GM23338 (cell line): ENCODE data around the gene MTHFSD. TPM values are rescaled to one million over a fixed set of nuclear protein-coding genes. Genes with fewer than 3 reads are reported as not detected.

Experiments
- ATAC-seq: fragments of 200-7000 bp; cut with Tn5 transposase; 3 replicates; pipeline ENCODE4 v1.9.1; 2020
- DNase-seq: peaks from one replicate; pipeline ENCODE4 v3.0.0-alpha.2; 2015; ENCODE audit warnings: low spot score
- H2AFZ ChIP-seq: fragments of 200-600 bp; sonication (generic); 2 replicates; pipeline ENCODE4 v1.8.0; 2016; ENCODE audit warnings: antibody characterized with exemption, mild to moderate bottlenecking, moderate library complexity
- H3F3A ChIP-seq: fragments of 200-600 bp; sonication (generic); replicated peaks from 2 replicates; pipeline ENCODE4 v1.8.0; 2017; ENCODE audit warnings: antibody characterized with exemption, mixed run types, low read depth
- H3K27ac ChIP-seq: fragments of 200-600 bp; sonication (generic); 2 replicates; pipeline ENCODE4 v1.6.1; 2016; ENCODE audit warnings: low read depth
- H3K27me3 ChIP-seq: fragments of 200-600 bp; sonication (generic); 2 replicates; pipeline ENCODE4 v1.8.0; 2016; ENCODE audit warnings: mild to moderate bottlenecking, mixed run types, moderate library complexity; ENCODE audit not compliant: insufficient read depth
- H3K36me3 ChIP-seq: fragments of 200-600 bp; sonication (generic); 2 replicates; pipeline ENCODE4 v1.8.0; 2016; ENCODE audit warnings: mild to moderate bottlenecking; ENCODE audit not compliant: insufficient read depth
- H3K4me1 ChIP-seq: fragments of 200-600 bp; sonication (generic); 2 replicates; pipeline ENCODE4 v1.8.0; 2016; ENCODE audit warnings: mild to moderate bottlenecking, moderate library complexity; ENCODE audit not compliant: insufficient read depth
- H3K4me2 ChIP-seq: fragments of 200-600 bp; sonication (generic); 2 replicates; pipeline ENCODE4 v1.7.1; 2017; ENCODE audit warnings: mixed run types
- H3K4me3 ChIP-seq: fragments of 200-600 bp; sonication (generic); 2 replicates; pipeline ENCODE4 v1.6.1; 2016; ENCODE audit warnings: mixed run types
- H3K79me2 ChIP-seq: fragments of 200-600 bp; sonication (generic); replicated peaks from 2 replicates; pipeline ENCODE4 v1.8.0; 2017; ENCODE audit warnings: mild to moderate bottlenecking; ENCODE audit not compliant: insufficient read depth
- H3K9me2 ChIP-seq: fragments of 200-600 bp; sonication (generic); 2 replicates; pipeline ENCODE4 v1.8.0; 2017; ENCODE audit not compliant: insufficient read depth
- H4K20me1 ChIP-seq: fragments of 200-600 bp; sonication (generic); replicated peaks from 2 replicates; pipeline ENCODE4 v1.8.0; 2017; ENCODE audit warnings: mild to moderate bottlenecking; ENCODE audit not compliant: insufficient read depth
- H3K27ac Mint-ChIP-seq: 2 replicates; pipeline ENCODE4 v1.8.0; 2020; ENCODE audit warnings: inconsistent platforms, mild to moderate bottlenecking, moderate library complexity, mixed read lengths
- H3K27me3 Mint-ChIP-seq: 3 replicates; pipeline ENCODE4 v1.8.0; 2022; ENCODE audit warnings: low read depth, mild to moderate bottlenecking, moderate library complexity, mixed read lengths, inconsistent platforms; ENCODE audit not compliant: insufficient read depth, poor library complexity
- H3K36me3 Mint-ChIP-seq: 3 replicates; pipeline ENCODE4 v1.8.0; 2021; ENCODE audit warnings: low read depth, mild to moderate bottlenecking, inconsistent platforms, moderate library complexity, mixed read lengths
- H3K4me1 Mint-ChIP-seq: 3 replicates; pipeline ENCODE4 v1.8.0; 2020; ENCODE audit warnings: mild to moderate bottlenecking, inconsistent platforms, mixed read lengths
- H3K4me3 Mint-ChIP-seq: 3 replicates; pipeline ENCODE4 v1.8.0; 2021; ENCODE audit warnings: moderate library complexity, mild to moderate bottlenecking, inconsistent platforms, mixed read lengths
- H3K9me3 Mint-ChIP-seq: 3 replicates; pipeline ENCODE4 v1.8.0; 2020; ENCODE audit warnings: moderate library complexity, mild to moderate bottlenecking, inconsistent platforms, mixed read lengths
- CREB1 ChIP-seq: fragments of 250-450 bp; sonication (Bioruptor Pico); IDR thresholded peaks from 2 replicates; pipeline ENCODE4 v1.5.0; 2020; ENCODE audit warnings: low read depth, mild to moderate bottlenecking, moderate library complexity
- CTCF ChIP-seq, 2 experiments: fragments of 200-600 bp in 1 of 2; sonication (generic) in 1 of 2; conservative IDR thresholded peaks; 2 replicates each; pipeline versions ENCODE4 v1.5.1 to v1.6.1; 2016 to 2017; ENCODE audit warnings: antibody characterized with exemption in 2 of 2, low read depth in 2 of 2, mild to moderate bottlenecking in 2 of 2, moderate library complexity in 1 of 2
- ETS1 ChIP-seq: IDR thresholded peaks from 2 replicates; pipeline ENCODE4 v1.6.1; 2016; ENCODE audit warnings: antibody characterized with exemption
- EZH2 ChIP-seq: fragments of 200-600 bp; sonication (generic); IDR thresholded peaks from one replicate; pipeline ENCODE4 v1.8.0; 2017; ENCODE audit warnings: antibody characterized with exemption, mild to moderate bottlenecking, low read depth; ENCODE audit not compliant: unreplicated experiment
- EZH2phosphoT487 ChIP-seq: fragments of 200-600 bp; sonication (generic); IDR thresholded peaks from one replicate; pipeline ENCODE4 v1.8.1; 2018; ENCODE audit warnings: antibody characterized with exemption; ENCODE audit not compliant: unreplicated experiment
- JUNB ChIP-seq: IDR thresholded peaks from one replicate; pipeline ENCODE4 v1.6.1; 2016; ENCODE audit warnings: antibody characterized with exemption; ENCODE audit not compliant: unreplicated experiment
- NANOG ChIP-seq: IDR thresholded peaks from 2 replicates; pipeline ENCODE4 v1.6.1; 2016; ENCODE audit warnings: antibody characterized with exemption, borderline replicate concordance
- POLR2AphosphoS5 ChIP-seq: IDR thresholded peaks from 2 replicates; pipeline ENCODE4 v1.6.1; 2016; ENCODE audit warnings: antibody characterized with exemption, low read depth
- REST ChIP-seq: IDR thresholded peaks from one replicate; pipeline ENCODE4 v1.6.1; 2018; ENCODE audit warnings: antibody characterized with exemption; ENCODE audit not compliant: unreplicated experiment
- STAT1 ChIP-seq: IDR thresholded peaks from one replicate; pipeline ENCODE4 v1.6.1; 2016; ENCODE audit warnings: antibody characterized with exemption; ENCODE audit not compliant: unreplicated experiment
- ZNF114 ChIP-seq: fragments of 250-450 bp; sonication (Bioruptor Pico); IDR thresholded peaks from 2 replicates; pipeline ENCODE4 v1.5.0; 2020; ENCODE audit warnings: mild to moderate bottlenecking, moderate library complexity
- ZNF331 ChIP-seq: fragments of 250-450 bp; sonication (Bioruptor Pico); IDR thresholded peaks from 2 replicates; pipeline ENCODE4 v1.5.0; 2020; ENCODE audit warnings: low read depth, mild to moderate bottlenecking, moderate library complexity
- ZNF462 ChIP-seq: fragments of 250-450 bp; sonication (Bioruptor Pico); IDR thresholded peaks from 2 replicates; pipeline ENCODE4 v1.5.0; 2020; ENCODE audit warnings: mild to moderate bottlenecking, moderate library complexity
- polyA plus RNA-seq: library from polyadenylated mRNA; unstranded; fragments of >200 nt; fragmentation: Nextera tagmentation; extraction: Ambion mirVana; gene quantifications from 2 replicates; pipeline ENCODE4 v1.2.1, GENCODE V29; 2016
- total RNA-seq: library from RNA; depleted of rRNA; stranded (reverse); fragments of >200 nt; shearing (Covaris generic); gene quantifications from 2 replicates; pipeline ENCODE4 v1.2.3, GENCODE V29; 2014

Gene MTHFSD
- total and polyA plus RNA-seq, 2 experiments from 2014 or later, result 7.2 to 8.1 TPM

GRCh38 chr16:86601356-86601755 is 46.3 kb upstream of the MTHFSD start:
- Histone ChIP-seq H3K27me3 (no peaks in the 10 kb centered on the region), H3K27ac (no peak overlapping the region), H4K20me1 (no peaks in the 10 kb centered on the region), H3F3A (no peaks in the 10 kb centered on the region), H3K4me2 (no peak overlapping the region), H3K36me3 (no peaks in the 10 kb centered on the region), H2AFZ (no peak overlapping the region; the same call in 1 of the 2 replicates), H3K4me1 (no peaks in the 10 kb centered on the region), H3K9me2 (no peaks in the 10 kb centered on the region; the same call in 1 of the 2 replicates), H3K79me2 (no peaks in the 10 kb centered on the region), H3K4me3 (no peak overlapping the region)
- no peak for DNase-seq
- TF ChIP-seq ZNF462 (CRISPR knock-in tag) (no peak), CTCF (conservative IDR thresholded peaks at IDR 0.05; ENCODE audit: low read depth in 2 of 2) (no peak), NANOG (no peak), POLR2AphosphoS5 (no peak), REST (no peak), EZH2 (no peak), CREB1 (CRISPR knock-in tag) (no peak), ZNF331 (CRISPR knock-in tag) (no peak), ETS1 (no peak), EZH2phosphoT487 (no peak), STAT1 (no peak), JUNB (no peak), ZNF114 (CRISPR knock-in tag) (no peak)
- Mint-ChIP-seq H3K4me1 (no peaks in the 10 kb centered on the region; the same call in 2 of the 3 replicates), H3K4me3 (no peak overlapping the region), H3K9me3 (peaks cover 2% of the 10 kb centered on the region; the same call in 1 of the 3 replicates), H3K36me3 (no peaks in the 10 kb centered on the region), H3K27ac (no peak overlapping the region), H3K27me3 (peaks cover 4% of the 10 kb centered on the region)
- ATAC-seq, result no peak
